HepG2 (cell line): ENCODE results near the gene BIN1. TPM values are rescaled to one million over a fixed set of nuclear protein-coding genes. Genes with fewer than 3 reads are reported as not detected.

Experiments
- ATAC-seq: fragments of 200-7000 bp; cut with Tn5 transposase; 3 replicates; pipeline ENCODE4 v1.9.1; 2020; ENCODE audit warnings: mild to moderate bottlenecking, moderate library complexity
- BruUV-seq: library from RNA; stranded (reverse); fragments of 400-500 nt; replicated peaks from 2 replicates; lab custom pipeline; 2021; lab: Mats Ljungman, UMichigan
- CTCF ChIA-PET: fragments of 300-600 bp; formaldehyde crosslinking; extraction: SDS; loops from one replicate; lab custom pipeline; 2021; ENCODE audit warnings: low total read pairs, inconsistent platforms, low intra/inter-chr PET ratio; lab: Yijun Ruan, JAX
- POLR2A ChIA-PET: fragments of 350-600 bp; sonication (Branson Sonifier 250); formaldehyde crosslinking; loops from one replicate; lab custom pipeline; 2020; ENCODE audit warnings: antibody characterized with exemption, inconsistent platforms; lab: Yijun Ruan, JAX
- DNase-seq: peaks from one replicate; pipeline ENCODE4 v3.0.0-alpha.2; 2015; ENCODE audit warnings: low spot score
- FAIRE-seq: peaks from 3 replicates; lab custom pipeline; 2011; peaks lifted over from hg19 to GRCh38; lab: Jason Lieb, UNC
- H2AFZ ChIP-seq: one replicate; pipeline ENCODE4 v1.6.1; 2011; ENCODE audit warnings: low read length, inconsistent platforms
- H3K27ac ChIP-seq: fragments of 300-600 bp; 3 replicates; pipeline ENCODE4 v1.8.0; 2011; ENCODE audit warnings: mixed run types, mild to moderate bottlenecking, mixed read lengths, low read length, inconsistent platforms; ENCODE audit not compliant: insufficient read depth; ENCODE audit errors: extremely low read length
- H3K27me3 ChIP-seq, 2 experiments: fragments of 200-600 bp in 1 of 2; 2 replicates in 1 of 2; 3 replicates in 1 of 2; pipeline versions ENCODE4 v1.6.0 to v1.8.0; 2011; ENCODE audit warnings: low read length in 2 of 2, mild to moderate bottlenecking in 2 of 2, moderate library complexity in 2 of 2, inconsistent platforms in 1 of 2; ENCODE audit not compliant: insufficient read depth in 2 of 2, control insufficient read depth in 1 of 2
- H3K36me3 ChIP-seq, 2 experiments: fragments of 200-600 bp in 1 of 2; replicated peaks in 1 of 2; 2 replicates in 1 of 2; 3 replicates in 1 of 2; pipeline versions ENCODE4 v1.5.1 to v1.8.0; 2011; ENCODE audit warnings: low read length in 2 of 2, inconsistent platforms in 1 of 2; ENCODE audit not compliant: insufficient read depth in 2 of 2, control insufficient read depth in 1 of 2
- H3K4me1 ChIP-seq: 2 replicates; pipeline ENCODE4 v1.5.1; 2012; ENCODE audit warnings: low read length, inconsistent platforms; ENCODE audit not compliant: insufficient read depth
- H3K4me2 ChIP-seq: 2 replicates; pipeline ENCODE4 v1.6.0; 2011; ENCODE audit warnings: low read depth, low read length, inconsistent platforms
- H3K4me3 ChIP-seq, 3 experiments: fragments of 200-600 bp in 1 of 3; sonication (generic), shearing (Covaris generic) in 1 of 3; replicated peaks in 1 of 3; 2 replicates each; pipeline ENCODE4 v1.5.1; 2011 to 2016; ENCODE audit warnings: low read length in 3 of 3, inconsistent platforms in 2 of 3, low read depth in 2 of 3, mild to moderate bottlenecking in 2 of 3, control low read depth in 1 of 3, mixed read lengths in 1 of 3; ENCODE audit not compliant: insufficient read depth in 1 of 3
- H3K79me2 ChIP-seq: one replicate; pipeline ENCODE4 v1.6.1; 2011; ENCODE audit warnings: low read length, inconsistent platforms; ENCODE audit not compliant: insufficient read depth
- H3K9ac ChIP-seq: 2 replicates; pipeline ENCODE4 v1.6.0; 2011; ENCODE audit warnings: mild to moderate bottlenecking, low read depth, low read length, inconsistent platforms; ENCODE audit not compliant: insufficient read depth
- H3K9me3 ChIP-seq: 2 replicates; pipeline ENCODE4 v1.5.1; 2012; ENCODE audit warnings: mild to moderate bottlenecking, low read length
- H4K20me1 ChIP-seq: 2 replicates; pipeline ENCODE4 v1.6.0; 2011; ENCODE audit warnings: inconsistent platforms, mild to moderate bottlenecking, low read length, moderate library complexity; ENCODE audit not compliant: insufficient read depth
- HNRNPH1 ChIP-seq: fragments of 200-400 bp; formaldehyde crosslinking; optimal IDR thresholded peaks from 2 replicates; pipeline ENCODE3; 2017; ENCODE audit warnings: mild to moderate bottlenecking, low read depth, low read length
- JDP2 ChIP-seq: sonication (generic); formaldehyde crosslinking; IDR thresholded peaks from 2 replicates; pipeline ENCODE4 v1.8.1; 2022; ENCODE audit warnings: missing genetic modification reagents, borderline replicate concordance
- NRL ChIP-seq: sonication (generic); formaldehyde crosslinking; IDR thresholded peaks from 2 replicates; pipeline ENCODE4 v1.5.0; 2020; ENCODE audit warnings: missing genetic modification reagents, mild to moderate bottlenecking, moderate library complexity, borderline replicate concordance
- SP2 ChIP-seq: sonication (generic); formaldehyde crosslinking; IDR thresholded peaks from 2 replicates; pipeline ENCODE4 v1.5.1; 2020; ENCODE audit warnings: mild to moderate bottlenecking, missing genetic modification reagents
- ZNF142 ChIP-seq: sonication (generic); formaldehyde crosslinking; IDR thresholded peaks from 2 replicates; pipeline ENCODE4 v1.4.0; 2020; ENCODE audit warnings: missing genetic modification reagents
- ZNF557 ChIP-seq: sonication (generic); formaldehyde crosslinking; IDR thresholded peaks from 2 replicates; pipeline ENCODE4 v1.4.0; 2020; ENCODE audit warnings: missing genetic modification reagents
- WGBS: methylation state at CpG from one replicate; pipeline ENCODE4 v1.1.6; 2017; ENCODE audit warnings: low lambda C conversion rate; 5-methylcytosine and 5-hydroxymethylcytosine counted together
- in situ Hi-C: cut with HindIII; loops from 2 replicates; pipeline ENCODE4 v1.10.0; 2017; ENCODE audit warnings: low pct_unique_long_range_greater_than_20kb; ENCODE audit not compliant: extremely low pct_ligation_motif_present
- intact Hi-C: fragments of 100-400 bp; cut with micrococcal nuclease; formaldehyde crosslinking; loops from one replicate; pipeline ENCODE4 v1.10.0; 2022; ENCODE audit not compliant: unreplicated experiment
- polyA plus RNA-seq, 8 experiments: library from polyadenylated mRNA; depleted of rRNA in 3 of 8; stranded (reverse) in 7 of 8; unstranded in 1 of 8; fragments of >200 nt; fragmentation: Illumina TruSeq in 4 of 8; extraction: Trizol in 4 of 8; gene quantifications; 2 replicates each; pipeline versions ENCODE4 v1.2.1 to v1.2.3, GENCODE V29; 2011 to 2016; ENCODE audit warnings: low read depth in 4 of 8, missing spikeins in 1 of 8, mixed read lengths in 1 of 8; ENCODE audit not compliant: insufficient read depth in 1 of 8
- total RNA-seq, 5 experiments: library from RNA; depleted of rRNA; stranded (reverse); fragments of >200 nt; fragmentation: Illumina TruSeq; extraction: Trizol; gene quantifications; 2 replicates each; pipeline ENCODE4 v1.2.3, GENCODE V29; 2016; ENCODE audit warnings: low read depth in 1 of 5
- TF ChIP-seq, protein P1 (sequence below): sonication (generic); formaldehyde crosslinking; IDR thresholded peaks from 2 replicates; pipeline ENCODE4 v1.5.1; 2020; ENCODE audit warnings: mild to moderate bottlenecking, missing genetic modification reagents, moderate library complexity

The BIN1 gene
- total and polyA plus RNA-seq, 2 of the 13 experiments (the other 11 are each of a cell fraction or from before 2014, with no cell fraction given): 0.93 to 1.2 TPM

DNA sequence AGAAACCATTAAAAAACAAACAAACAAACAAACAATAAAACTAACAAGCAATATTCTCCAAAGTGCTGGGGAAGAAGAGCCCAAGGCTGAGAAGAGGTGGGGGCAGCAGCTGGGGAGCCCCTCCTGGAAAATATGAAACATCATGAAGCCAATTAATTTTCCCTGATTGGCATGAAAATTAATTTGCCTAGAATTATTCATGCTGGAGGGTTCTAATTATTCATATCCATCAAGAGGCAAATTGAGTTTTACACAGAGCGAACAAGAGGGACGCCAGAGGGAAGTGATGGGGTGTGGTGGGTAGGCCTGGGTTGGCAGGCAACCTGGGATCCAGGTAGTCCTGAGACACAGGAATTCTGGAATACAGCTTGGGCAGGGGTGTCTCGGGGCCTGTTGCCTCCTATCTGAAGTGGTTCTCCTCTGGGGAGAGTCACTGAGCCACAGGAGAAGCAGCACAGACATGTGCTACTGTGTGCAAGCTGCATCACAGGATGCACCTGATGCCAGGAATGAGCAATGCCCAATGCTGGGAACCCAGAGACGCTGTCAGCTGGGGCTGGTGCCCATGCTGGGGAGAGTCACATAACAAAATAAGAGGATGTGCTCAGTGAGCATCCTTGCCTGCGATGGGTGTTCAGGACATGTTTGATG lies 107.7 kb downstream of the BIN1 start:
- ChIA-PET POLR2A (no interaction called here), CTCF (no interaction called here)
- Histone ChIP-seq H3K27me3 (0 out of 5 replicates have a peak, but pooled peaks cover 0 to 1% of the 10 kb centered on the region in 2 experiments), H3K27ac (no peak overlapping the region), H2AFZ (no peak overlapping the region), H3K79me2 (no peaks in the 10 kb centered on the region), H3K4me3 (no peak overlapping the region), H3K4me1 (peaks cover 73% of the 10 kb centered on the region), H3K36me3 (no peaks in the 10 kb centered on the region), H4K20me1 (no peaks in the 10 kb centered on the region), H3K9ac (no peak overlapping the region), H3K9me3 (no peaks in the 10 kb centered on the region), H3K4me2 (no peak overlapping the region)
- DNase-seq: no peak
- intact Hi-C loops: no loop called here
- 84% methylated on average over 5 of the region's 5 CpGs for WGBS
- no peak for ATAC-seq
- FAIRE-seq: no peak
- no TSS peak for BruUV-seq
- TF ChIP-seq SP2 (CRISPR knock-in tag): 0 out of 2 replicates have a peak, but pooled peaks have one; percentile 23
- TF ChIP-seq ZNF557 (CRISPR knock-in tag): no peak
- no peak for TF ChIP-seq ZNF142 (CRISPR knock-in tag)
- TF ChIP-seq, protein P1, sequence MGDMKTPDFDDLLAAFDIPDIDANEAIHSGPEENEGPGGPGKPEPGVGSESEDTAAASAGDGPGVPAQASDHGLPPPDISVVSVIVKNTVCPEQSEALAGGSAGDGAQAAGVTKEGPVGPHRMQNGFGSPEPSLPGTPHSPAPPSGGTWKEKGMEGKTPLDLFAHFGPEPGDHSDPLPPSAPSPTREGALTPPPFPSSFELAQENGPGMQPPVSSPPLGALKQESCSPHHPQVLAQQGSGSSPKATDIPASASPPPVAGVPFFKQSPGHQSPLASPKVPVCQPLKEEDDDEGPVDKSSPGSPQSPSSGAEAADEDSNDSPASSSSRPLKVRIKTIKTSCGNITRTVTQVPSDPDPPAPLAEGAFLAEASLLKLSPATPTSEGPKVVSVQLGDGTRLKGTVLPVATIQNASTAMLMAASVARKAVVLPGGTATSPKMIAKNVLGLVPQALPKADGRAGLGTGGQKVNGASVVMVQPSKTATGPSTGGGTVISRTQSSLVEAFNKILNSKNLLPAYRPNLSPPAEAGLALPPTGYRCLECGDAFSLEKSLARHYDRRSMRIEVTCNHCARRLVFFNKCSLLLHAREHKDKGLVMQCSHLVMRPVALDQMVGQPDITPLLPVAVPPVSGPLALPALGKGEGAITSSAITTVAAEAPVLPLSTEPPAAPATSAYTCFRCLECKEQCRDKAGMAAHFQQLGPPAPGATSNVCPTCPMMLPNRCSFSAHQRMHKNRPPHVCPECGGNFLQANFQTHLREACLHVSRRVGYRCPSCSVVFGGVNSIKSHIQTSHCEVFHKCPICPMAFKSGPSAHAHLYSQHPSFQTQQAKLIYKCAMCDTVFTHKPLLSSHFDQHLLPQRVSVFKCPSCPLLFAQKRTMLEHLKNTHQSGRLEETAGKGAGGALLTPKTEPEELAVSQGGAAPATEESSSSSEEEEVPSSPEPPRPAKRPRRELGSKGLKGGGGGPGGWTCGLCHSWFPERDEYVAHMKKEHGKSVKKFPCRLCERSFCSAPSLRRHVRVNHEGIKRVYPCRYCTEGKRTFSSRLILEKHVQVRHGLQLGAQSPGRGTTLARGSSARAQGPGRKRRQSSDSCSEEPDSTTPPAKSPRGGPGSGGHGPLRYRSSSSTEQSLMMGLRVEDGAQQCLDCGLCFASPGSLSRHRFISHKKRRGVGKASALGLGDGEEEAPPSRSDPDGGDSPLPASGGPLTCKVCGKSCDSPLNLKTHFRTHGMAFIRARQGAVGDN (CRISPR knock-in tag): 0 out of 2 replicates have a peak, but pooled peaks have one; percentile 20
- TF ChIP-seq HNRNPH1: no peak
- no peak for TF ChIP-seq JDP2 (CRISPR knock-in tag)
- no peak for TF ChIP-seq NRL (CRISPR knock-in tag)
- in situ Hi-C loops: no loop called here
